IMR-90 (cell line): ENCODE data around the gene SEC24B. TPM values are rescaled to one million over a fixed set of nuclear protein-coding genes. Genes with fewer than 3 reads are reported as not detected.

Source experiments
- ATAC-seq: fragments of 200-7000 bp; cut with Tn5 transposase; 2 replicates; pipeline ENCODE4 v1.9.1; 2020; ENCODE audit warnings: low read depth, mild to moderate bottlenecking, moderate library complexity
- BruUV-seq: library from RNA; stranded (reverse); fragments of 400-500 nt; replicated peaks from 2 replicates; lab custom pipeline; 2021; lab: Mats Ljungman, UMichigan
- CTCF ChIA-PET: fragments of 300-600 bp; formaldehyde crosslinking; extraction: SDS; loops from one replicate; lab custom pipeline; 2021; ENCODE audit warnings: antibody characterized with exemption; lab: Yijun Ruan, JAX
- POLR2A ChIA-PET: fragments of 300-600 bp; sonication (Branson Sonifier 250); formaldehyde crosslinking; loops from one replicate; lab custom pipeline; 2022; ENCODE audit warnings: antibody characterized with exemption; ENCODE audit not compliant: unreplicated experiment; lab: Charles Lee
- DNase-seq: peaks from one replicate; pipeline ENCODE4 v3.0.0; 2013
- H2AFZ ChIP-seq: replicated peaks from 2 replicates; pipeline ENCODE3; 2013; ENCODE audit warnings: low read length, mild to moderate bottlenecking; ENCODE audit not compliant: poor library complexity
- H2AK5ac ChIP-seq: 2 replicates; pipeline ENCODE4 v1.6.1; 2013; ENCODE audit warnings: low read depth, low read length, inconsistent platforms
- H2AK9ac ChIP-seq: replicated peaks from 2 replicates; pipeline ENCODE3; 2013; ENCODE audit warnings: mild to moderate bottlenecking, low read depth, low read length, moderate library complexity; ENCODE audit not compliant: poor library complexity
- H2BK120ac ChIP-seq: 2 replicates; pipeline ENCODE4 v1.6.1; 2013; ENCODE audit warnings: low read depth, low read length, inconsistent platforms
- H2BK15ac ChIP-seq: 3 replicates; pipeline ENCODE4 v1.6.1; 2013; ENCODE audit warnings: low read depth, low read length, inconsistent platforms
- H2BK20ac ChIP-seq: 2 replicates; pipeline ENCODE4 v1.6.1; 2013; ENCODE audit warnings: low read depth, mild to moderate bottlenecking, inconsistent platforms, low read length, moderate library complexity
- H2BK5ac ChIP-seq: 2 replicates; pipeline ENCODE4 v1.6.1; 2013; ENCODE audit warnings: mild to moderate bottlenecking, low read depth, low read length, inconsistent platforms; ENCODE audit not compliant: poor library complexity, severe bottlenecking
- H3K14ac ChIP-seq: replicated peaks from 2 replicates; pipeline ENCODE4 v1.6.1; 2013; ENCODE audit warnings: low read depth, low read length, inconsistent platforms
- H3K18ac ChIP-seq: 2 replicates; pipeline ENCODE4 v1.6.1; 2013; ENCODE audit warnings: low read depth, low read length, control low read depth
- H3K23ac ChIP-seq: 2 replicates; pipeline ENCODE4 v1.6.1; 2013; ENCODE audit warnings: low read depth, low read length, inconsistent platforms
- H3K27ac ChIP-seq: 2 replicates; pipeline ENCODE4 v1.5.1; 2013; ENCODE audit warnings: mild to moderate bottlenecking, control low read depth, low read length; ENCODE audit not compliant: insufficient read depth
- H3K27me3 ChIP-seq: 2 replicates; pipeline ENCODE4 v1.6.1; 2013; ENCODE audit warnings: low read length; ENCODE audit not compliant: control insufficient read depth, insufficient read depth
- H3K36me3 ChIP-seq: 2 replicates; pipeline ENCODE4 v1.6.1; 2013; ENCODE audit warnings: low read length, mixed read lengths; ENCODE audit not compliant: control insufficient read depth, insufficient read depth
- H3K4ac ChIP-seq: 2 replicates; pipeline ENCODE4 v1.6.1; 2013; ENCODE audit warnings: low read depth, low read length, inconsistent platforms
- H3K4me1 ChIP-seq: 2 replicates; pipeline ENCODE4 v1.6.1; 2013; ENCODE audit warnings: low read length, mixed read lengths; ENCODE audit not compliant: control insufficient read depth, insufficient read depth
- H3K4me2 ChIP-seq: 2 replicates; pipeline ENCODE4 v1.6.1; 2013; ENCODE audit warnings: low read depth, mild to moderate bottlenecking, control low read depth, low read length, moderate library complexity
- H3K4me3 ChIP-seq: 2 replicates; pipeline ENCODE4 v1.5.1; 2013; ENCODE audit warnings: low read depth, mild to moderate bottlenecking, control low read depth, low read length, moderate library complexity; ENCODE audit not compliant: insufficient read depth
- H3K56ac ChIP-seq: 2 replicates; pipeline ENCODE4 v1.6.1; 2013; ENCODE audit warnings: low read length, inconsistent platforms; ENCODE audit not compliant: insufficient read depth; ENCODE audit errors: extremely low read depth
- H3K79me1 ChIP-seq, 2 experiments: 2 replicates each; pipeline ENCODE4 v1.6.1; 2013; ENCODE audit warnings: low read length in 2 of 2, inconsistent platforms in 1 of 2, low read depth in 1 of 2
- H3K9ac ChIP-seq: 2 replicates; pipeline ENCODE4 v1.6.1; 2013; ENCODE audit warnings: low read depth, low read length, control low read depth
- H3K9me1 ChIP-seq: 2 replicates; pipeline ENCODE4 v1.6.1; 2013; ENCODE audit warnings: low read length, inconsistent platforms; ENCODE audit not compliant: insufficient read depth
- H3K9me3 ChIP-seq: 2 replicates; pipeline ENCODE4 v1.6.1; 2013; ENCODE audit warnings: low read length; ENCODE audit not compliant: control insufficient read depth, insufficient read depth
- H4K20me1 ChIP-seq: 2 replicates; pipeline ENCODE4 v1.6.1; 2013; ENCODE audit warnings: low read length, inconsistent platforms; ENCODE audit not compliant: insufficient read depth
- H4K5ac ChIP-seq: 2 replicates; pipeline ENCODE4 v1.6.1; 2013; ENCODE audit warnings: mild to moderate bottlenecking, low read depth, low read length, control low read depth
- H4K8ac ChIP-seq, 2 experiments: 2 replicates each; pipeline ENCODE4 v1.6.1; 2013; ENCODE audit warnings: low read depth in 2 of 2, low read length in 2 of 2, control low read depth in 1 of 2, inconsistent platforms in 1 of 2
- H4K91ac ChIP-seq: 2 replicates; pipeline ENCODE4 v1.6.1; 2013; ENCODE audit warnings: low read depth, low read length, inconsistent platforms; ENCODE audit not compliant: insufficient read depth
- BHLHE40 ChIP-seq: fragments of 150-350 bp; IDR thresholded peaks from 2 replicates; pipeline ENCODE4 v1.6.1; 2016; ENCODE audit warnings: mild to moderate bottlenecking, low read depth, low read length
- CEBPB ChIP-seq: IDR thresholded peaks from 2 replicates; pipeline ENCODE4 v1.6.1; 2012; ENCODE audit warnings: low read depth, low read length, improper control_type of control experiment
- CHD1 ChIP-seq: IDR thresholded peaks from 2 replicates; pipeline ENCODE4 v1.6.1; 2012; ENCODE audit warnings: low read depth, low read length, improper control_type of control experiment
- CTCF ChIP-seq: conservative IDR thresholded peaks from 2 replicates; pipeline ENCODE4 v1.5.1; 2012; ENCODE audit warnings: mild to moderate bottlenecking, low read depth, low read length, improper control_type of control experiment
- ELK1 ChIP-seq: fragments of 150-350 bp; IDR thresholded peaks from 2 replicates; pipeline ENCODE4 v1.6.1; 2016; ENCODE audit warnings: low read depth, mild to moderate bottlenecking, low read length, moderate library complexity, borderline replicate concordance
- FOS ChIP-seq: fragments of 150-350 bp; IDR thresholded peaks from 2 replicates; pipeline ENCODE4 v1.6.1; 2016; ENCODE audit warnings: low read depth, low read length
- MAFK ChIP-seq: IDR thresholded peaks from 2 replicates; pipeline ENCODE4 v1.6.1; 2012; ENCODE audit warnings: low read depth, low read length, improper control_type of control experiment
- MAZ ChIP-seq: IDR thresholded peaks from 2 replicates; pipeline ENCODE4 v1.6.1; 2012; ENCODE audit warnings: low read depth, mild to moderate bottlenecking, low read length, improper control_type of control experiment, moderate library complexity, borderline replicate concordance
- MXI1 ChIP-seq: IDR thresholded peaks from 2 replicates; pipeline ENCODE4 v1.6.1; 2012; ENCODE audit warnings: low read depth, mild to moderate bottlenecking, low read length, moderate library complexity, borderline replicate concordance
- NFE2L2 ChIP-seq: fragments of 150-350 bp; IDR thresholded peaks from 2 replicates; pipeline ENCODE4 v1.6.1; 2016; ENCODE audit warnings: low read depth, mild to moderate bottlenecking, low read length
- POLR2A ChIP-seq: IDR thresholded peaks from 2 replicates; pipeline ENCODE4 v1.6.1; 2012; ENCODE audit warnings: mild to moderate bottlenecking, low read depth, low read length
- RAD21 ChIP-seq: IDR thresholded peaks from 2 replicates; pipeline ENCODE4 v1.6.1; 2012; ENCODE audit warnings: low read length, improper control_type of control experiment
- RCOR1 ChIP-seq: IDR thresholded peaks from 2 replicates; pipeline ENCODE4 v1.6.1; 2012; ENCODE audit warnings: mild to moderate bottlenecking, low read length, improper control_type of control experiment; ENCODE audit not compliant: insufficient replicate concordance
- RFX5 ChIP-seq: IDR thresholded peaks from 2 replicates; pipeline ENCODE4 v1.8.0; 2012; ENCODE audit warnings: low read depth, mild to moderate bottlenecking, low read length, moderate library complexity
- SMC3 ChIP-seq: fragments of 150-350 bp; IDR thresholded peaks from 2 replicates; pipeline ENCODE4 v1.6.1; 2016; ENCODE audit warnings: low read depth, mild to moderate bottlenecking, antibody characterized with exemption, low read length, moderate library complexity
- USF2 ChIP-seq: fragments of 150-350 bp; IDR thresholded peaks from 2 replicates; pipeline ENCODE4 v1.6.1; 2017; ENCODE audit warnings: mild to moderate bottlenecking, antibody characterized with exemption, low read length, low read depth
- dilution Hi-C: fragments of 300-500 bp; cut with HindIII; formaldehyde crosslinking; loops from one replicate; pipeline ENCODE4 v1.14.3; 2018; ENCODE audit warnings: low sequenced_read_pairs; ENCODE audit not compliant: unreplicated experiment
- in situ Hi-C: fragments of 300-500 bp; cut with MboI; formaldehyde crosslinking; loops from 3 replicates; pipeline ENCODE4 v1.14.3; 2019; ENCODE audit warnings: low sequenced_read_pairs, inconsistent platforms, mixed read lengths
- intact Hi-C: fragments of 100-400 bp; cut with micrococcal nuclease; formaldehyde crosslinking; loops from 2 replicates; pipeline ENCODE4 v1.10.0; 2022
- polyA plus RNA-seq, 3 experiments: library from polyadenylated mRNA; depleted of rRNA; stranded (reverse); fragments of >200 nt; gene quantifications; 2 replicates each; pipeline ENCODE4 v1.2.3, GENCODE V29; 2012; ENCODE audit warnings: low replicate concordance in 1 of 3
- total RNA-seq: library from RNA; depleted of rRNA; stranded (reverse); fragments of >200 nt; gene quantifications from 2 replicates; pipeline ENCODE4 v1.2.3, GENCODE V29; 2012

Gene SEC24B
- total and polyA plus RNA-seq, 2 of the 4 experiments (the other 2 are of a cell fraction), result 19.0 to 27.4 TPM

GRCh38 chr4:109469915-109470314, 36.3 kb downstream of the SEC24B start:
- Histone ChIP-seq H2BK5ac (no peak overlapping the region), H2BK20ac (no peak overlapping the region), H3K9ac (no peak overlapping the region), H3K36me3 (peaks cover 12% of the 10 kb centered on the region), H2BK15ac (no peak overlapping the region), H2AK5ac (no peak overlapping the region), H3K4me2 (no peak overlapping the region), H3K4me1 (peaks cover 5% of the 10 kb centered on the region), H3K4me3 (no peak overlapping the region), H3K23ac (no peak overlapping the region), H3K14ac (no peak overlapping the region), H4K20me1 (peaks cover 39% of the 10 kb centered on the region), H3K9me3 (no peaks in the 10 kb centered on the region), H4K8ac (no peak overlapping the region), H4K5ac (no peak overlapping the region), H2AK9ac (no peak overlapping the region), H3K79me1 (peaks cover 3 to 46% of the 10 kb centered on the region in 2 experiments; a peak in 2 of 4 replicates), H3K27ac (no peak overlapping the region), H4K91ac (no peak overlapping the region), H2BK120ac (no peak overlapping the region), H3K27me3 (no peaks in the 10 kb centered on the region), H2AFZ (no peak overlapping the region), H3K56ac (no peak overlapping the region), H3K4ac (no peak overlapping the region), H3K9me1 (no peaks in the 10 kb centered on the region; the same call in 1 of the 2 replicates), H3K18ac (no peak overlapping the region)
- DNase-seq, result no peak
- ATAC-seq, result no peak
- intact Hi-C loops, result no loop called here
- TF ChIP-seq RFX5 (no peak), RCOR1 (no peak), MXI1 (no peak), CEBPB (no peak), ELK1 (no peak), MAZ (no peak), BHLHE40 (no peak), USF2 (no peak), NFE2L2 (no peak), MAFK (no peak), POLR2A (no peak), SMC3 (no peak), CHD1 (no peak), FOS (no peak), RAD21 (no peak), CTCF (no peak)
- in situ Hi-C loops, result no loop called here
- ChIA-PET POLR2A (no interaction called here), CTCF (no interaction called here)
- no TSS peak for BruUV-seq
- dilution Hi-C loops, result no loop called here
